Measurements from ENCODE around the gene CHST1. TPM values are rescaled to one million over a fixed set of nuclear protein-coding genes. Genes with fewer than 3 reads are reported as not detected.

CHST1 gene
- total RNA-seq, 1 donor from 2014 or later: 0.10 TPM

GRCh38 chr11:45659818-45660160, 5.6 kb downstream of the CHST1 start:
- no peak for DNase-seq (ENCODE audit: low read depth)

- DNase-seq (ENCODE audit: low read depth): no peak
These were observed 6.2 kb downstream of the CHST1 start for GRCh38 chr11:45659031-45659817.

DNA sequence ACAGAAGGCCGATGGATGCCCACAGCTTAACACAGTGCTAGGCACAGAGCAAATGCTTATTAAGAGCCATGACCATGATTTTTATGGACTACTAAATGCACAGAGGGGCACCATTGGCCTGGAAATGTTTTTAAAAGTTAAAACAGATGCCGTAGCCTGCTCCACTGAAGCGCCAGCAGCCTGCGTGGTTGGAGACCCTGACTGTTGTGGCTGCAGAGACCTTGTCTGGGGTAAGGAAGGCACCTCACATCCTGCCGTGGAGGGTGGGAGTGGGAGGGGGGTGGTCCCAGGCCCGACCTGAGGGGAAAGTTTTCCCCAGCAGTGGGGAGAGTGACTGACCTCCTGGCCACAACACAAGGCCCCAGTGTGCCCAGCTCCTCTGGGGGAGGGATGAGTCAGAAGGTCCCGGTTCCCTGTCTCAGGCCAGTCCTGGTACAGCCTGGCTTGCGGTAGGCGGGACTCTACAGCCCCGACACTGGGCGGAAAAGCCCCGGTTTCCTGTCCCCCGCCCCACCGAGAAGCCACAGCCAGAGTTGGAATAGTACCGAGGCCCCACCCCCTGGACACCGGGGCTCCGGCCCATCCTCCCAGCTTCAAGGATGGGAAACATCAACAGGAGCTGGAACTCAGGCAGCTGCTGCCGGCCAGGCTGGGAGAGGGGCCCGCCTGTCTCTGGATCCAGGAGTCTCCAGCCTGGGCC, 7.0 kb downstream of the CHST1 start:
- DNase-seq (ENCODE audit: low read depth): peak; percentile 13

DNA sequence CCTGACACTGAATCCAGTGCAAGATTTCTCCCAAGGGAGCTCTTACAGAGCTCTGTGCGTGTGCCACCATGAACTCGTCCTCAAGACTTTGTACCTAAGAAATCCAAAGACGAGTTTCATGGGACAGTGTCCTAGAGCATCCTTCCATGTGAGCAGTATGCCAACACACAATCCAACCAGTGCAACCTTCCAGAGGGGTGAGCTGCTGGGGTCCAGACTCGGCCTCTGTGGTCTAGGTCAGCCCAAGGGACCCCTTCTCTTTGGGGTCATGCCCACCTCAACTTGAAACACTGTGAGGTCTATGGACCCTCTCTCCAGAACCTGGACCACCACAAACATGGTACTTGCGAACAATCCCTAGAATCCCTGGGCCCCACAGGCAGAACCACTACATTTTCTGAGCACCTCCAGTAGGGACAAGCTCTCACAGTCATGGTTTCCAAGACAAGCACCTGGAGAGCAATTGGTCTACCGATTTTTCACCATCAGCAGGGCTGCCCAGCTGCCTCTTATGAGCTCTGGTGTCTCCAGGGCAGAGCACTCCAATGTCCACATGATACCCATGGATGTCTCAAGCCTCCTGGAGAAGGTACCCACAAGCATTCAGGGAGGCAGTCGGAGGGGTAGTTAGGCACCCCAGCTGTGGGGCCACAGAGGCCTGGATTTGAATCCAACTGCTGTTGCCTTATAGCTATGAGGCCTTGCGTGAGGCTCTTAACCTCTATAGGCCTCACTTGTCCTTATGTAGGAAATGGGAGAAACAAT, 7.7 kb downstream of the CHST1 start:
- no peak for DNase-seq (ENCODE audit: low read depth)

DNA sequence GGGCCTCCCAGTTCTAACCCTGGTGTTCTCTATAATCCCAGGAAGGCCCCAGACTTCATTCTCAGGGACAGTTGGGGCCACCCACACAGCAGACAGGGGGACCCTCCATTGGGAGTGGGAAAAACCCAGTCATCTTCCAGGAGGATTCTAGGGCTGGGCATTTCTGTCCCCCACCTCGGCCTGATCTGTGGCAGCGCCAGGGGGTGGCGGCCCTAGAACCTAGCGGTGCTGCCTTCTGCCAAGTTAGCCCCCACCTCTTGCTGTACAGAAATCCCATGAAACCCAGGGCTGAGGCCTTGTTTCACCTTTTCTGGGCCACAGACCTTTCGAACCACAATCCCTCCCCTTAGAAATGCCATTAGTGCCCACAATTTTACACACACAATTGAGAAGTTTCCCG, 9.6 kb downstream of the CHST1 start:
- DNase-seq (ENCODE audit: low read depth): no peak

DNA sequence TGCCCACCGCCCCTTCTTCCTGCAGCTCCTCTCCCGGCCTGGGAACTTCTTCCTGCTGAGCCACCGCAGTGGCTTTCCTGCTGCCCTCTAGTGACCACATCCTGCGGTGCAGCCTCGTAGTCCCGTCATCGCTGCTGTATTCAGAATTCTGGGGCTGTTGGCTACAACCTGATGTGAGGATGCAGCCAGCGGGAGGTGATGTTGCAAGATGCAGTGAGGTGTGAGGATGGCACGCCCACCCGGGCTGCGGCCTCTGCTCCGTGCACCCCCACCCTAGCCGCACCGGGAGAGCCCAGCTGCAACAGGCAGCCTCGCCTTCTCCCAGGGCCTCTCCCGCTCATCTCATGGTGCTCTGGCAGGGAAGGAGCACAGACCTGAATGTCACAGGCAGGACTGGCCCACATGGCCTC, 10.1 kb downstream of the CHST1 start:
- DNase-seq (ENCODE audit: low read depth): peak; percentile 23

DNA sequence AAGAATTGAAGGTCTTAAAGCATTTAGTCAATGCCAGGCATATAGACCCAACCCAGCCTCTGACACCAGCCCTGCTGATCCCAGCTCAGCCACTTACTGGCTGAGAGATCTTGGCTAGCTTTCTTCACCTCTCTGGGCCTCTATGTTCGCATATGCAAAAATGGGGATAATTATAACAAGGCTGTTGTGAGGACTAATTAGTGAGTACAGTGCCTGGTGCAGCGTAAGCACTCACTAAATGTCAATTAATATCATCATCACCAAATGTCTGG, 10.5 kb downstream of the CHST1 start:
- no peak for DNase-seq (ENCODE audit: low read depth)

- no peak for DNase-seq (ENCODE audit: low read depth)
These were observed 11.0 kb downstream of the CHST1 start for GRCh38 chr11:45654231-45655011.

DNA sequence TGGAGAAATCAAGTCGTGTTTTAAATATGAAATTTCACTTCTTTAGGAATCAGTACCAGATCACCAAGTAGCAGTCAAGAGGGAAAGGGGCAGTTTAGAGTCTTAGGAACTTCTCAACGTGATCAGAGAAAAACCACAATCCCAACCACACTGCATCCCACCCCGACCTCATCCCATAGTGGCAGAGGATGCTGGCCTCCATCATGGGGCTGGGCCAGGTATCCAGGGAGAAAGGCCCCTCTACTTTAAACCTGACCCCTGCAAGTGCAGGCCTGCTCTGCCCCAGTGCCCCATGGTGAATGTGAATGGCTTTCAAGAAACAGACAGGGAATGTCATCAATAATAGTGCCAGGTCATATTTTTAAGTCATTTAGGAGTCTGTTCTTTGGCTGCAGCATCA, 12.1 kb downstream of the CHST1 start:
- no peak for DNase-seq (ENCODE audit: low read depth)

DNA sequence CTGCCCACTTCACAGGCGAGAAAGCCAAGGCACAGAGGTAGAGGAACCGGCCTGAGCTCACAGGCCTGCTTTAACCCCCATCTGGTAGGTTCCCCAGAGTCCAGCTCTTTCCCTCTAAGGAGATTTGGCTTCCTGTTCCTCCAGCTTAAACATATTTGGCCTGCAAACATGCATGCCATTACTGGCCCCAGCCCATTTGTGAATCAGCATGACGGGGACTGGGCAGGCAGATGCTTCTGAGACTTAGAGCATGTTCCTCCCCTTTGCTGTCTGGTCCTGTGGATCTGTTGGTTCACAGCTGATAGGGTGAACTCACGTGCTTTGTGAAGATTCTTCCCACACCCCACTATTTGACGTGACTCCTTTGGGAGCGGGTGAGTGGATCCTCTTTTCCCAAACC, 12.6 kb downstream of the CHST1 start:
- DNase-seq (ENCODE audit: low read depth): no peak

- no peak for DNase-seq (ENCODE audit: low read depth)
These were observed 13.3 kb downstream of the CHST1 start for GRCh38 chr11:45651841-45652749.

- DNase-seq (ENCODE audit: low read depth): no peak
These were observed 14.3 kb downstream of the CHST1 start for GRCh38 chr11:45651156-45651555.

DNA sequence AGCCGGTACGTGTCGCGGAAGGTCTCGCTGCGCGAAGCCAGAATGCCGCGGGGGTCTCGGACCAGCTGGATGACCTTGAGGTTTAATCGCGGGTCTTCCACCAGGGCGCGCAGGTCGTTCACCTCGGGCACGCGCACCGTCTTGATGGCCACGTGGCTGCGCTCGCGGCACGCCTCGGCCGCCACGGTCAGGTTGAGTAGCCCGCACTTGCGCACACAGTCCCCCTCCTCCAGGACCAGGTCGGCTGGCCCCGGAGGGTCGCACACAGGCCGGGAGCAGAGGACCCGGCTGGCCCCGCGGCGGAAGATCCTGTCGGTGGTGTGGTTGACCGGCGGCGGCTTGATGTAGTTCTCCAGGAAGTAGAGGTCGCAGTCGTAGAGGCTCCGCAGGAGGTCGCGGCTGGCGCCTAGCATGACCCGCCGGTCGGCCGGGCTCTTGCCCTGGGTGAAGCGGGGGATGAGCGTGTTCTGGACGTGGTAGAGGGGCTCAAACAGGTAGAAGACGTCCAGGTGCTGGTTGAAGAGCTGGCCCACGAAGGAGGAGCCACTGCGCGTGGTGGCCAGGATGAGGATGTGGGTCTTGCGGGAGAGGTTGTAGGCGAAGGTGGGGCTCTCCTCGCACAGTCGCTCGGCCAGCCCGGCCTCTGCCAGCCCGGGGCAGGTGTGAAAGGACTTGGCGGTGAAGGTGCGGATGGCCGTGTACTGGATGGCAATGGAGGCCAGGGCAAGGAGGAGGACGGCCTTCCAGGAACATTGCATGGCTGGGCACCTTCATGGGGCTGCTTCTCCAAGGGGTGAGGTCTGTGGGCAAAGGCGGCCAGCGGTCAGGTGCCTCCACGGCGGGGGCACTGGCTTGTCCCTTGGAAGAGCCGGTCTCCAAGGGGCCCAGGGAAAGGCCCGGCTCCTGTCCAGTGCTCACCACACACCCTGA, 15.0 kb downstream of the CHST1 start:
- no peak for DNase-seq (ENCODE audit: low read depth)

DNA sequence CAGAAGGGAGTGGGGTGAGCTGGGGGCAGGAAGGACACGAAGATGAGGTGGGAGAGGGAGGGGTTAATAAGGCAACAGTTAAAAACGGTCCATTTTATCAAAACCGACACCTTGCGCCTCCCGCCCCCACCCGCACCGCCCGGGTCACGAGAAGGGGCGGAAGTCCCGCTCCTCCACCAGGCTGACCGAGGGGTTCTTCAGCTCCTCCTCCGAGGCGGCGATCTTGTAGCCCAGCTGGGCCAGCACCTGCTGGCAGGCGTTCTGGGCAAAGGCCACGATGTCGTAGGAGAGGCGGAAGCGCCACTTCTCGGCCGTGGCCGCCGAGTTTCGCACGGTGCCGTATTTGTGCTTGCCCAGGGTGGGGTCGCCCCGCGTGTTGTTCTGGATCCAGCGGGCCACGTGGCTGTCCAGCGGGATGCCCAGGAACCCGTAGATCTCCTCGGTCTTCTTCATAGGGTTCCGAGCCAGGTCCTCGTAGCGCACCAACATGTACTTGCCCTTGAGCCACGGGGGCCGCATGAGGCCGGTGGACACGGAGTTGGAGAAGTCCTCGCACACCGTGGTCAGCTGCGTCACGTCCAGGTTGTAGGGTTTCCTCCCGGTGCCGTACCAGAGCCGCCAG, 15.8 kb downstream of the CHST1 start:
- no peak for DNase-seq (ENCODE audit: low read depth)

- DNase-seq (ENCODE audit: low read depth): no peak
These were observed 16.5 kb downstream of the CHST1 start for GRCh38 chr11:45648931-45649330.

DNA sequence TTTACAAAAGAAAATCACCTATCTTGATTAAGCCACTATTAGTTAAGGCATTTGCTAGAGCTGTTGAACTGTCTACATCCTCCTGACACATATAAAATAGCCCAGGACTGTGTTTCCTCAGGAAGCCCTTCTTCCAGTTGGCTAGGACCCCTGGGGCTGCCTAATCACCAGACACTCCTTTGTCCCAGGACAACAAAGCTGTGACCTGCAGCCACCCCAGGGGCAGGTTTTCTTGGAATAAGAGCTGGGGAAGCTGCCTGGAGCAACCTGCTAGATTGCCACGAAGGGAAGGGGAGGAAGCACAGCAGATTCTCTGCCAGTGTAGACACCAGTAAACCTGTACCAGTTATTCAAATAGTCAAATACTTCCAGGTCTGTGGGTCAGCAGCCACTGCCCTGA, 17.6 kb downstream of the CHST1 start:
- DNase-seq (ENCODE audit: low read depth): no peak

DNA sequence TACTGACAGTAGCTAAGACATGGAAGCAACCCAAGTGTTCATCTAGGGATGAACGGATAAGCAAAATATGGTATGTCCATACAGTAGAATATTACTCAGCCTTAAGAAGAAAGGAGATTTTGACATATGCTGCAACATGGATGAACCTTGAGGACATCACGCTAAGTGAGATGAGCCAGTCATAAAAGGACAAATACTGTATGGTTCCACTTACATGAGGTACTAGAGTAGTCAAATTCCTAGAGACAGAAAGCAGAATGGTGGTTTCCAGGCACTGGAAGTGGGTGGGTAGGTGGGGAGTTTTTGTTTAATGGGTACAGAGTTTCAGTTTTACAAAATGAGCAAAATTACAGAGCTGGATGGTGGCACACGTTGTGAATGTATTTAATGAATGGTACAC, 18.1 kb downstream of the CHST1 start:
- no peak for DNase-seq (ENCODE audit: low read depth)

DNA sequence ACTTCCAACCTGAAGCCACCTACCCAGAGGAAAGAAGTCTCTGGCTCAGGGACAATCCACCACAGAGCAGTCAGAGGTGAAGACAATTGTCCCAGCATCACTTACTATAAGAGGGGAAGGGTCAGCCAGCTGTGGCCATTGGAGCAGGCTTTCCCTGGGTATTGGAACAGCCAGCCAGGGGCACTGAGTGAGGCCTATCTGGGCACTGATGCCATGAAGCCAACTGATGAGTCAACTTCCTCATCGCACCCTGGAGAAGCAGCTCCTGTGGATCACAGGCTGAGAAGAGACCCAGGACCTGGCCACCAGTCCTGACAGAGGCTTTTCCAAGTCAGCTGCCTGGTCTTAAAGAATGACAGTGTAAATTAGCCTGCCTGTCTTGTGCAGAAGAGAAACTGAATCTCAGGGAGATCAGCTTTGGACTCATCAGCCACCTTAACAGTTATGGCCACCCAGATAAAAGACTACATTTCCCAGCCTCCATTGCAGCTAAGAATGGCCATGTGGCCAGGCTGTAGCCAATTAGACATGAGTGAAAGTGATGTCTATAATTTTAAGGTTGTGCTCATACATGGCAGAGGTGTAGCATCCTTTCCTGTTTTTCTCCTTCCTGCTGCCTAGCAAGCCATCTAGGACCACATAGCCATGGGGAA, 19.0 kb downstream of the CHST1 start:
- no peak for DNase-seq (ENCODE audit: low read depth)
